RPMI7951 (cell line): ENCODE data around the gene MAP2K6. TPM values are rescaled to one million over a fixed set of nuclear protein-coding genes. Genes with fewer than 3 reads are reported as not detected.

Experiments
- DNase-seq: peaks from one replicate; pipeline ENCODE4 v3.0.0-alpha.2; 2012; ENCODE audit warnings: low read depth
- total RNA-seq: library from RNA; depleted of rRNA; stranded (reverse); fragments of >200 nt; shearing (Covaris generic); gene quantifications from 2 replicates; pipeline ENCODE4 v1.2.3, GENCODE V29; 2014; rRNA removed

The MAP2K6 gene
- total RNA-seq, 1 experiment from 2014 or later = 4.7 TPM

- no peak for DNase-seq
These were observed 164.0 kb downstream of the MAP2K6 start for GRCh38 chr17:69578385-69578936.

- no peak for DNase-seq
These were observed 165.6 kb downstream of the MAP2K6 start for GRCh38 chr17:69579961-69580677.

DNA sequence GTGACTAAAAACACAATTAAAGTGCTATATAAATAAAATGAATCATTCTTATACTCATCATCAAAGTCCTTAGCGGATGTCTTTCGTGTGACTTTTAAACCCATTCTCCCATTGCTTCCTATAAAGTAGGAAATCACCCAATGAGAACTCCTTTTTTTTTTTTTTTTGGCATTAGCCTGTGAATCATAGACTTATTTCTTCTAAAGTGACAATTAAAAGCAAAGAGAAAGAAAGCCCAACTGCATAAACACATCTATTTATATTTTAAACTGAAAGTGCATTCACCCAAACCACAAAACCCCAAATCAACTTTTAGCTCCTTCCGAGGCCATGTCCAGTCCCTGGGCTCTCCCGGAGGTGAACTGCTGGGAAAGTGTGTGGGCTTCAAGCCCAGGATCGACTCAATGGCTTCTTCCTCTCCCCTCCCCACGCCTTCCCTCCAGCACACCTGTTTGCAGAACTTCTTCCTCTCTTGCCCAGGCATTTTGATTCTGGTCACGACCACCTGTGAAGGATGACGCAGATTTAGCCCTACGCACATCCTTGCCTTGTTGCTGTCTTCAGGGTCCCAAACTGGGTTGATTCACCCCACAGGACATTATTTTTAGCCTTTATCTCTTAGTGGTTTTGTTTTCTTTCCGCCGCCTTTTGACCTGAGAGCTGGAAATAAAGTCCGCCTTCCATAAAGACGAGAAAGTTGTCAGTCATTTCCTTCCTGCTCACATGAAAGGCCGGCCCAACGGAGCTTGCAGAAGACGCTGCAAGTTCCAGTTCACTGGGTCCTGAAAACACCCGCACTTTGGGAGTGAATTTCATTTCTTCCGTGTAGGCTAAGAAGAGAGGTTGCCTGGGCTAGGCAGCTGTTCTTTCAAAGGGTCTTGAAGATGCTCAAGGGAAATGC lies 166.8 kb downstream of the MAP2K6 start:
- DNase-seq = peak; percentile 75

DNA sequence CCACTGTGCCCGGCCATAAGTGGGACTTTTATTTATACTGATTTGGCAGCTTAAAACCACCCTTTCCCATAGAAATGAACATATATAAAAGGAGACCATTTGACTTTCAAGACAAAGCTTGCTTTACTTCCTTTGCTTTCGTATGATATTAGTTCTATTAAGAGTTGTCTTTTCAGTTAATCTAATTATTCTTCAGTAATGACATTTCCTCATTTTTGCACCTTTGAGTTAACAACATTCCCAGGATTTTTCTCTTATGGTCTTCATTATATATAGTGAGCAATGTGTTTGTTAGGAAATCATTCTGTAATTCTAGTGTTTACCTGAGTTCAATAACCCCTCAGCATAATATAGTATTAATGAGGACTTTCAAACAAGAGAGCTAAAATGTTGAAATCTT lies 173.8 kb downstream of the MAP2K6 start:
- no peak for DNase-seq

GRCh38 chr17:69588827-69589239 lies 174.3 kb downstream of the MAP2K6 start:
- no peak for DNase-seq

DNA sequence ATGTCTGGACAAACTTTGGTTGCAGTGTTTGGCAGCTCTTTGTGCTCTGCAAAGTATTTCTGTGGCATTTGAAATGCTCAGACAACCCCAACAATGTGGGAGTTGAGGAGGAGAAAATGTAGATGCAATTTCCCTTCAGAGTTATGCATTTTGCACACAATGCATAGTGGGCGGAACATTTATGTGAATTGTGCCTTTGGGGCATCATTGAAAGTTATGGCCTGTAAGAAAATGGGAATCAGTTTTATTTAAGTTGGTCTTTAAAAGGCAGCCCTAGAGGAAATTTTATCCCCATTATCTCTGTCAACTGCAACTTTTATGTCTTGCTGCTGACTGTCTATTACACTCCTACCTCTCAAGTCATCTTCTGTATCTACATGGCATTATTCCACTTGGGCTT lies 176.2 kb downstream of the MAP2K6 start:
- DNase-seq = no peak

- DNase-seq = no peak
These were observed 178.3 kb downstream of the MAP2K6 start for GRCh38 chr17:69592692-69593350.

DNA sequence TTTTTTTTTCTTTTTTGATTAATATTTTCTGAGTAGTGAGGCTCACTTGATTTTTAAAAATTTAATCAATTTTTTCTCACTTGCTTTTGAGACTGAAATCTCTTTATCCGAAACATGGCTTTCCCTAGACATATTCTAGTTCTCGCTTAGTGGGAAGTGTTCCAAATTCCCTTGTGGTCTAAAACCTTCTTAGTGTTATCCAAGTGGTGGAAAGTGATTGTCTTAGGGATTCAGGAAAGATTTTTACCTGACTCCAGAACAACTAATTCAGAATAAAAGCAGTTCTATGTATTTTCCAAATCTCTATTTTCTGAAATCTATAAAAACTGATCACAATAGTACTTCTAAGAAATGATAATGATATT lies 178.8 kb downstream of the MAP2K6 start:
- no peak for DNase-seq

DNA sequence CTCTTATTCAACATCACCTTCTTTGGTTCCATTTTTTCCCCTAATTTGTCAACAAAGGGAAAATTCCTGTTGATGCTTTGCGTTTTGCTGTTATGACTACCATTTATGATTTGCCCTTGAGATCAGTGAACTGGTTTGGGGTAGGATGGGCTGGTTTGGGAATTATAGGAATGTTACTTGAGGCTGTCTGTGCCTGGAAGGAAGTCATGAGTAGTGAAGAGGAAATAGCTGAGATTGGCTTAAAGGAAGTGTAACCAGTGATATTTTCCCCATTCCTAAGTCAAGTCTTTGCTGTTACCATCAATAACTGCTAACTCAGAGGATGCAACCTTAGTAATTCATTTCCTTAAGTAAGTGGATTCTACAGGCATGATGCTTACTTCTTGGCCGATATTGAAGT lies 179.2 kb downstream of the MAP2K6 start:
- no peak for DNase-seq

GRCh38 chr17:69594641-69595040 lies 180.1 kb downstream of the MAP2K6 start:
- DNase-seq = no peak

GRCh38 chr17:69596141-69596540 lies 181.6 kb downstream of the MAP2K6 start:
- DNase-seq = no peak

DNA sequence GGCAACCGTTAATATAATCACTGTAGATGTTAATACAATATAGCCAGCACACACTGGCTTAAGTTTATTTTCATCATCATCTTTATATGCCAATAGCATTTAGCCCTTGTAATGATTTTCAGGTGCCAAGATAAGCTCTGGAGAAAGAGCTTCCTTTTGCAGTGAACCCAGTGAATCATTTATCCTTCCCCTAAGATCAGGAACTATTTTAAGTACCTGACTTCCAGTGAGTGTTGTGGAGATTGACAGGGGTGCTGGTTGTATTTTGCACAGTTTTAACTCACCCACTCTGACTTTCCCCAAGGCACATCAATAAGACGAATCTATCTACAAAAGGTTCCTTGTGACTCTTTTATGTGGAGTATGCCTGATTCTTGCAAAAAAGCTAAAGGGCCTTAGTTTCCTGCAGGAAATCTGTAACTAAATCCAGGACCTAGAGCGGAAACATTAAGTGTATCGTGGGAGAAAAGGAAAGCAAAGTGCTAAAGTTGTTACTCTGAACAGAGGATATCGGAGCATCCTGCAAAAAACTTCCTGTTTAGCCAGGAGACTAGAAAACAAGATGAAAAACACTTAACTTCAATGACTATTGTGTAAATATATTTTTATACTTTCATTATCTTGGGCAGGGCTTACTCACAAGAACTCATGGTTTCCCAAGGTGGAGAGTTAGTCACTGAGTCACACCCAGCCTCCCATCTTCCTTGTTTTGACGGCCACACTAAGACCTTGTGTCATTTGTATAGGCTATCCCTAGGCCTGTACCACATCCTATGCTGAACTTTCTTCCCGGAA lies 183.6 kb downstream of the MAP2K6 start:
- peak; percentile 51 for DNase-seq

- DNase-seq = no peak
These were observed 188.5 kb downstream of the MAP2K6 start for GRCh38 chr17:69602972-69603371.

Other genes with a start within 250 kb of the MAP2K6 start
- 0.12 TPM in 1 of 2 replicates, not detected in the other for gene ABCA10, start 185.9 kb upstream of the MAP2K6 start, total RNA-seq
- 4.6 and 7.3 TPM in 2 replicates for gene ABCA5, start 87.6 kb upstream of the MAP2K6 start, total RNA-seq